Mesendoderm (in vitro differentiated cells): Measurements from ENCODE around the gene KDM4E.
"Not testable (repeated sequence)": the region's sequence is repeated elsewhere in the genome, so short reads cannot be mapped to it uniquely, and the experiment has no call there.

Experiments
- DNase-seq: peaks from one replicate; pipeline ENCODE4 v3.0.0; 2013
- H2AK5ac ChIP-seq: 2 replicates; pipeline ENCODE4 v1.6.1; 2013; ENCODE audit warnings: low read length, inconsistent platforms
- H2BK120ac ChIP-seq: 2 replicates; pipeline ENCODE4 v1.6.1; 2013; ENCODE audit warnings: low read depth, mild to moderate bottlenecking, low read length, moderate library complexity, mixed read lengths
- H2BK15ac ChIP-seq: replicated peaks from 2 replicates; pipeline ENCODE4 v1.6.1; 2013; ENCODE audit warnings: low read depth, mild to moderate bottlenecking, moderate library complexity
- H2BK5ac ChIP-seq: 2 replicates; pipeline ENCODE4 v1.6.1; 2013; ENCODE audit warnings: low read length, inconsistent platforms
- H3K18ac ChIP-seq: 2 replicates; pipeline ENCODE4 v1.6.1; 2013; ENCODE audit warnings: mild to moderate bottlenecking, low read length, mixed read lengths
- H3K23ac ChIP-seq: one replicate; pipeline ENCODE4 v1.6.1; 2013; ENCODE audit warnings: low read length
- H3K27ac ChIP-seq: 2 replicates; pipeline ENCODE4 v1.5.1; 2013; ENCODE audit warnings: low read depth, mild to moderate bottlenecking, inconsistent platforms, low read length, moderate library complexity
- H3K27me3 ChIP-seq: 2 replicates; pipeline ENCODE4 v1.6.1; 2013; ENCODE audit warnings: low read length, control low read depth, mild to moderate bottlenecking, inconsistent platforms; ENCODE audit not compliant: insufficient read depth, poor library complexity
- H3K36me3 ChIP-seq: 2 replicates; pipeline ENCODE4 v1.6.1; 2013; ENCODE audit warnings: low read length, inconsistent platforms; ENCODE audit not compliant: control insufficient read depth, insufficient read depth
- H3K4ac ChIP-seq: one replicate; pipeline ENCODE4 v1.6.1; 2013; ENCODE audit warnings: low read depth, mild to moderate bottlenecking, low read length, moderate library complexity
- H3K4me1 ChIP-seq: 2 replicates; pipeline ENCODE4 v1.6.1; 2013; ENCODE audit warnings: low read depth, low read length, inconsistent platforms; ENCODE audit not compliant: control insufficient read depth
- H3K4me2 ChIP-seq: 2 replicates; pipeline ENCODE4 v1.6.1; 2013; ENCODE audit warnings: low read length
- H3K4me3 ChIP-seq: 2 replicates; pipeline ENCODE4 v1.5.1; 2013; ENCODE audit warnings: mild to moderate bottlenecking, low read length
- H3K56ac ChIP-seq: one replicate; pipeline ENCODE4 v1.6.1; 2013; ENCODE audit warnings: low read length
- H3K79me1 ChIP-seq: 2 replicates; pipeline ENCODE4 v1.6.1; 2013; ENCODE audit warnings: low read length, inconsistent platforms
- H3K79me2 ChIP-seq: 2 replicates; pipeline ENCODE4 v1.6.1; 2013; ENCODE audit warnings: mild to moderate bottlenecking, low read length; ENCODE audit not compliant: control insufficient read depth, insufficient read depth
- H3K9ac ChIP-seq: 2 replicates; pipeline ENCODE4 v1.6.1; 2013; ENCODE audit warnings: low read length, inconsistent platforms
- H4K5ac ChIP-seq: one replicate; pipeline ENCODE4 v1.6.1; 2013; ENCODE audit warnings: low read length
- H4K8ac ChIP-seq: one replicate; pipeline ENCODE4 v1.6.1; 2013; ENCODE audit warnings: low read depth, mild to moderate bottlenecking, control low read depth, low read length, moderate library complexity
- WGBS: extraction: QIAGEN DNeasy Blood & Tissue Kit; methylation state at CpG from one replicate; pipeline ENCODE4 v1.1.7; 2013; ENCODE audit warnings: low lambda C conversion rate, missing lambda C conversion rate; ENCODE audit not compliant: insufficient coverage; ENCODE audit errors: extremely low coverage; 5-methylcytosine and 5-hydroxymethylcytosine counted together

KDM4E gene

DNA sequence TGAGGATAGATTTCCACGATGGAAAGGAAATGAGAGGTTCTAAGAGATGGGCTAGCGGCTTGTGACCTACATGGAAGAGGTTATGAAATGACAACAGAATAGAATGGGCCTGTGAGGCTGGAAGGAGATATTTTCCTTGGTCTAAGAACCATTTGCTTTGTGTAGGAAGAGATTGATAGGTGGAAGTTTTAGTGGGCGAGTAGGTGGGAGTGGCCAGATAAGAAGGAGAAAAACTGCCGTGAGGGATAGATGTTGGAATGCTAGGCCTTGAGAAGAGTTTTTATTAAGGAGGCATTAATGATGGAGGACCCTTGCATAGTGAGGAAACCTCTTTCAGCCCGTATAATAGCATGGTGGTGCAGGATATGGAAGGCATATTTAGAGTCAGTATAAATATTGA, 3.6 kb upstream of the KDM4E start:
- H3K9ac ChIP-seq, H2AK5ac ChIP-seq, H3K27me3 ChIP-seq, H3K4me1 ChIP-seq, H4K8ac ChIP-seq, H3K4me3 ChIP-seq, H3K18ac ChIP-seq, H3K79me1 ChIP-seq, H2BK120ac ChIP-seq, H3K36me3 ChIP-seq, H3K56ac ChIP-seq, DNase-seq, H3K79me2 ChIP-seq, H2BK15ac ChIP-seq, H3K23ac ChIP-seq, H3K27ac ChIP-seq, H2BK5ac ChIP-seq, H3K4me2 ChIP-seq, H3K4ac ChIP-seq, H4K5ac ChIP-seq: not testable (repeated sequence)
- no CpG with 5 or more reads among the region's 5 CpGs for WGBS

- H2BK120ac ChIP-seq, H3K9ac ChIP-seq, H2AK5ac ChIP-seq, H3K56ac ChIP-seq, H3K27me3 ChIP-seq, H3K23ac ChIP-seq, DNase-seq, H3K4ac ChIP-seq, H2BK5ac ChIP-seq, H4K5ac ChIP-seq, H3K27ac ChIP-seq, H4K8ac ChIP-seq, H3K79me1 ChIP-seq, H3K79me2 ChIP-seq, H3K36me3 ChIP-seq, H2BK15ac ChIP-seq, H3K4me1 ChIP-seq, H3K4me3 ChIP-seq, H3K4me2 ChIP-seq, H3K18ac ChIP-seq: not testable (repeated sequence)
- no CpG with 5 or more reads among the region's 9 CpGs for WGBS
These were observed 536 bp downstream of the KDM4E start for GRCh38 chr11:95025594-95025993.

GRCh38 chr11:95028357-95028756, 3.3 kb downstream of the KDM4E start:
- H3K18ac ChIP-seq = no peak overlapping the region
- H3K4me1 ChIP-seq = no peaks in the 10 kb centered on the region
- no peak overlapping the region for H3K23ac ChIP-seq
- no peak overlapping the region for H3K4me3 ChIP-seq
- no peak overlapping the region for H2BK120ac ChIP-seq
- H3K27me3 ChIP-seq = no peaks in the 10 kb centered on the region
- no peaks in the 10 kb centered on the region for H3K79me2 ChIP-seq
- no peak overlapping the region for H4K5ac ChIP-seq
- no peak overlapping the region for H2AK5ac ChIP-seq
- no peak overlapping the region for H4K8ac ChIP-seq
- no peak overlapping the region for H3K27ac ChIP-seq
- H2BK15ac ChIP-seq = no peak overlapping the region
- no peak overlapping the region for H3K56ac ChIP-seq
- H3K9ac ChIP-seq = no peak overlapping the region
- no peaks in the 10 kb centered on the region for H3K79me1 ChIP-seq
- no peaks in the 10 kb centered on the region for H3K36me3 ChIP-seq
- DNase-seq = no peak
- no peak overlapping the region for H3K4me2 ChIP-seq
- no peak overlapping the region for H3K4ac ChIP-seq
- no peak overlapping the region for H2BK5ac ChIP-seq
- no CpG with 5 or more reads among the region's 3 CpGs for WGBS

DNA sequence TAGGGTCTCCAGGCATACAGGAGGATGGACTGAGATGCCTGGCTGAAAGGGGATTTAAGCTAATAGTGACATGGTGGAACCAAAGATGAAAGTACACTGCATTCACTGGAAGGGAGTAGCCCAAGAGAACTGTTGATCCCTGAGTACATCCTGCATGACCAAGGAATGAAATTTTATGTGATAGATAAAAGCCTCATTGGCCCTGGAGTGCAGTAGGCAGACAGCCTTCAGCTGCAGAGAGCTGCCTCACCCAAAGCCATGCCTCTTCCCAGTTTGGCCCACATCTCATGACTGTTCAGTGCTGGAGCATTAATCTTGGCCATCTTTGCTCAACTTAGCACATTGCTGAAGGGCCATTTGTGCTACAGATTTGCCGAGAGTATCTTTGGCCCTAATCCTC, 8.0 kb downstream of the KDM4E start:
- Histone ChIP-seq H4K8ac (no peak overlapping the region), H3K18ac (no peak overlapping the region), H2BK15ac (no peak overlapping the region), H3K36me3 (no peaks in the 10 kb centered on the region), H4K5ac (no peak overlapping the region), H3K4me1 (no peaks in the 10 kb centered on the region), H2BK120ac (no peak overlapping the region), H3K27me3 (no peaks in the 10 kb centered on the region), H3K4me2 (no peak overlapping the region), H3K79me2 (no peaks in the 10 kb centered on the region), H3K4me3 (no peak overlapping the region), H3K4ac (no peak overlapping the region), H3K79me1 (no peaks in the 10 kb centered on the region), H3K9ac (no peak overlapping the region), H2AK5ac (no peak overlapping the region), H3K27ac (no peak overlapping the region), H3K23ac (no peak overlapping the region), H2BK5ac (no peak overlapping the region), H3K56ac (no peak overlapping the region)
- DNase-seq = no peak
- no CpG with 5 or more reads among the region's 1 CpG for WGBS

- H3K4me3 ChIP-seq = no peak overlapping the region
- H3K4me2 ChIP-seq = no peak overlapping the region
- H2BK120ac ChIP-seq = no peak overlapping the region
- H3K79me2 ChIP-seq = no peaks in the 10 kb centered on the region
- H3K79me1 ChIP-seq = no peaks in the 10 kb centered on the region
- no peak overlapping the region for H2AK5ac ChIP-seq
- no peaks in the 10 kb centered on the region for H3K36me3 ChIP-seq
- no peak overlapping the region for H3K4ac ChIP-seq
- H3K18ac ChIP-seq = no peak overlapping the region
- DNase-seq = no peak
- no peak overlapping the region for H4K5ac ChIP-seq
- no peak overlapping the region for H4K8ac ChIP-seq
- WGBS = no CpG with 5 or more reads among the region's 2 CpGs
- no peak overlapping the region for H3K23ac ChIP-seq
- no peak overlapping the region for H3K9ac ChIP-seq
- H3K4me1 ChIP-seq = no peaks in the 10 kb centered on the region
- no peak overlapping the region for H3K56ac ChIP-seq
- H3K27ac ChIP-seq = no peak overlapping the region
- H2BK15ac ChIP-seq = no peak overlapping the region
- no peaks in the 10 kb centered on the region for H3K27me3 ChIP-seq
- H2BK5ac ChIP-seq = no peak overlapping the region
These were observed 10.3 kb downstream of the KDM4E start for GRCh38 chr11:95035316-95035715.

DNA sequence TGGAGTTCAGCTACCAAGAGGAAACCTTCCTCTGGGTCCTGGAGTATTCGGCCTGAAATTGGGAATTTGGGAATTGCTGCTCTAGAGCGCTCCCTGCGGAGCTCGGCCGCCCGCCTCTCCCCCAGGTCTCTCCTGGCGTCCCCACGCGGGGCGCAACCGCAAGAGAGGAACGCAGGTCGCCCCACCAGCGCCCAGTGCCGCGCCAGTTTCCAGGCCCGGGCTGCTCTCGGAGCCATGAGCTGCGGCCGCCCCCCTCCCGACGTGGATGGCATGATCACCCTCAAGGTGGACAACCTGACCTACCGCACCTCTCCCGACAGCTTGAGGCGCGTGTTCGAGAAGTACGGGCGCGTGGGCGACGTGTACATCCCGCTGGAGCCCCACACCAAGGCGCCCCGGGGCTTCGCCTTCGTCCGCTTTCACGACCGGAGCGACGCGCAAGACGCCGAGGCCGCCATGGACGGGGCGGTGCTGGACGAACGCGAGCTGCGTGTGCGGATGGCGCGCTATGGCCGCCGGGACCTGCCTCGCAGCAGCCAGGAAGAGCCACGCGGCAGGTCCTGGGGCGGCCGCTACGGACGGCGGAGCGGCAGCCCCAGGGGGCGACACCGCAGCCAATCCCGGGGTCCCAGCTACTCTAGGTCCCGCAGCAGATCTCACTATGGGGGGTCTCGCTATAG, 12.4 kb downstream of the KDM4E start:
- WGBS = no CpG with 5 or more reads among the region's 71 CpGs
- not testable (repeated sequence) for H3K79me2 ChIP-seq, H3K27me3 ChIP-seq, H4K5ac ChIP-seq, H3K4me3 ChIP-seq, H2BK15ac ChIP-seq, H2BK5ac ChIP-seq, H3K18ac ChIP-seq, H3K56ac ChIP-seq, H3K27ac ChIP-seq, H3K4me2 ChIP-seq, H2AK5ac ChIP-seq, H3K4me1 ChIP-seq, H3K23ac ChIP-seq, H3K9ac ChIP-seq, H3K4ac ChIP-seq, H3K79me1 ChIP-seq, DNase-seq, H2BK120ac ChIP-seq, H4K8ac ChIP-seq, H3K36me3 ChIP-seq
